Stimulated activated naive CD8-positive, alpha-beta T cell treated with anti-CD3 and anti-CD28 coated beads, Interleukin-15, amount 100 ng/mL, for 72 hours (primary cell): ENCODE measurements around the gene PTCH2.
"Not testable (repeated sequence)": the region's sequence is repeated elsewhere in the genome, so short reads cannot be mapped to it uniquely, and the experiment has no call there.

ENCODE experiments used
- ATAC-seq: fragments of 150-1000 bp; cut with Tn5 transposase; 2 replicates; pipeline ENCODE4 v1.10.0; 2021; ENCODE audit warnings: mild to moderate bottlenecking, moderate library complexity
- DNase-seq, 2 donors: peaks; one replicate each; pipeline ENCODE4 v3.0.0; 2021 to 2022
- H3K27ac Mint-ChIP-seq, 2 donors: one replicate each; pipeline ENCODE4 v1.8.0; 2022; ENCODE audit warnings: mild to moderate bottlenecking in 2 of 2, mixed read lengths in 2 of 2, moderate library complexity in 2 of 2
- H3K27me3 Mint-ChIP-seq: one replicate; pipeline ENCODE4 v1.8.0; 2022; ENCODE audit warnings: mixed read lengths
- H3K4me1 Mint-ChIP-seq: one replicate; pipeline ENCODE4 v1.8.0; 2022; ENCODE audit warnings: mild to moderate bottlenecking, mixed read lengths
- H3K4me3 Mint-ChIP-seq, 2 donors: one replicate each; pipeline ENCODE4 v1.8.0; 2022; ENCODE audit warnings: mild to moderate bottlenecking in 2 of 2, mixed read lengths in 2 of 2, moderate library complexity in 1 of 2
- H3K9me3 Mint-ChIP-seq, 2 donors: one replicate each; pipeline ENCODE4 v1.8.0; 2022; ENCODE audit warnings: mixed read lengths in 2 of 2

Gene PTCH2

DNA sequence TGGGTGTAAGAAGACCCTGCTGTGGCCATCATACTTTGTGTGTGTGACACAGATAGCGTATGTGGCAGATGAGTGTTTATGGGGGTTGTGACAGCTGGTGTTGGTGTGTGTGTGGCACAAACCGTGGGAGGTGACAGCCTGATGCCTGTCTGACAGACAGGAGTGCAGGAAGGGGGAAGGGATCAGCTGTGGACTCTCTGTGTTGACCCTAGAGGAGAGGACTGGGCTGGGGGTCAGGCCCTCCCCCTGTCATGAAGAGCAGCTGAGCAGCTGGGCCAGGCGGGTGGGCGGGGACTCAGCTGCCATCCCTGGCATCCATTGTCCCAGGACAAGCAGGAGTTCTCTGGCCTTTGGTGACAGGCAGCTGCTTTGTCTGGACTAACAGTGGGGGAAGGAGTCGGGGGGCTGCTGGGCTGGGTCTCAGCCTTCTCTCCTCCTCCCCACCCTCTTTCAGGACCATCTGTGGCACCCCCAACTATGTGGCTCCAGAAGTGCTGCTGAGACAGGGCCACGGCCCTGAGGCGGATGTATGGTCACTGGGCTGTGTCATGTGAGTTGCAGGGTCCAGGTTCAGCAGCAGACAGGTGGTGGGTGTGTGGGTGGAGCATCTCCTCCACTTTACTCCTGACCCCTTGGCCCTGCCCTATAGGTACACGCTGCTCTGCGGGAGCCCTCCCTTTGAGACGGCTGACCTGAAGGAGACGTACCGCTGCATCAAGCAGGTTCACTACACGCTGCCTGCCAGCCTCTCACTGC is 40.6 kb downstream of the PTCH2 start:
- ATAC-seq: no peak
- Mint-ChIP-seq H3K9me3 (no peaks in the 10 kb centered on the region), H3K4me1 (peaks cover 72% of the 10 kb centered on the region), H3K27ac (peak overlapping the region; percentile 52 to 59), H3K27me3 (no peaks in the 10 kb centered on the region), H3K4me3 (peak overlapping the region; percentile 81 to 86)
- no peak for DNase-seq

DNA sequence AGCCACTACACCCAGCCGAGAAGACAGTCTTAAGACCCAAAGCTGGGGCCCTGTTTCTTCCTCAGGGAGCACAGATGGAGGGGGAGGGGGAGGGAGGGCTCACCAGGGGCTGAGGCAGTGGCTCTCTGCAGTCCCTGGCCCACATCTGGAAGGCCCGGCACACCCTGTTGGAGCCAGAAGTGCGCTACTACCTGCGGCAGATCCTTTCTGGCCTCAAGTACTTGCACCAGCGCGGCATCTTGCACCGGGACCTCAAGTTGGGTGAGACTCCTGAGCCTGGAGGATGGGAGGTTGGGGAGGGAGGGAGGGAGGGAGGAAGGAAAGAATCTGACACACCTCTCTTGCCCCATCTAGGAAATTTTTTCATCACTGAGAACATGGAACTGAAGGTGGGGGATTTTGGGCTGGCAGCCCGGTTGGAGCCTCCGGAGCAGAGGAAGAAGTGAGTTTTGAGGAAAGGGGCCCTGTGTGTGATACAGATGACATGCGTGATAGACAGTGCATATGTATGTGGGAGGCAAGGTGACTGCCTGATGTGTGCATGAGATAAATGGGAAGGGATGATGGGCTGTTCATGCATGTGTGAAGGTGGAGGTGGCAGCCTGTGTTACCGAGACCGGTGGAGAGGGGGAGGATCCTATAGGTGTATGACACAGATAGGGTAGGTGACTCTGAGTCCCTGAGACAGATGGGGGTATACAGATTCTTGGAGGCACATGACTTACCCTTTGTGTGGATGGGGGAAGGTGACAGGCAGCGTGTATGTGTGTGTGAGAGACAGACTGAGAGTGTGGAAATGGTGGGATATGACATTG is 41.4 kb downstream of the PTCH2 start:
- peak overlapping the region; percentile 97 for H3K27ac Mint-ChIP-seq
- H3K27me3 Mint-ChIP-seq: no peaks in the 10 kb centered on the region
- DNase-seq (no peak), ATAC-seq (peak; percentile 10)
- H3K4me1 Mint-ChIP-seq: peaks cover 64% of the 10 kb centered on the region
- H3K9me3 Mint-ChIP-seq: no peaks in the 10 kb centered on the region
- H3K4me3 Mint-ChIP-seq: peak overlapping the region; percentile 81 to 86

DNA sequence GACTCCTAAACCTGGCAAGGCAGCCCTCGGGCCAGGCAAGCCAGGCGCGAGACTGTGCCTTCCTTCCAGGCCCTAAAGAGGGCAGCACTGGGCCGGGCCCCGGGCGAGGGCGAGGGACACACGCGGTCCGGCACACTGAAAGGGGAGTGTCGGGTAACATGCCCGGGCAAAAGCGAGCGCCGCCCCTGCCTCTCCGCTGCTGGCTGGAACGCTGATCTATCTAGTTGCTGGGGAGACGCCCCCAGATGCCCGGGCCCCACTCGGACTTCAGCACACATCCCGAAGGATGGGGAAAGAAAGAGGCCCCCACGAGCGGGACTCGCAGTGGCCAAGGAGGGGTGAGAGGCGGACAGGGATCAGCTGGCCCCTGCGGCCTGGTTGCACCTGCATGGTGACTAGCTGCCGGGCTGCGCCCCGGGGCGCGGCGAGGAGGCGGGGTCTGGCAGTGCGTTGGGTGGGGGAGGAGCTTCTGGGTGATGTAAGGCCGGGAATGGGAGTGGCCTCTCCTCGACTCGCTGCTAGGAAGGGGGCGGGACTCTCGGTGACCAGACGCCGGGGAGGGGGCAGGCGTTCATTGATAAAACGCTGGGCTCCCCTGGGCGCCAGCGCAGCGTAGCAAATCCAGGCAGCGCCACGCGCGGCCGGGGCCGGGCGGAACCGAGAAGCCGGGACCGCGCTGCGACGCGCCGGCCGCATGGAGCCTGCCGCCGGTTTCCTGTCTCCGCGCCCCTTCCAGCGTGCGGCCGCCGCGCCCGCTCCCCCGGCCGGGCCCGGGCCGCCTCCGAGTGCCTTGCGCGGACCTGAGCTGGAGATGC is 43.1 kb downstream of the PTCH2 start, which contains the start of gene PLK3:
PLK3 (plus strand) TSS at position 608 of the 815 bp plus-strand sequence; CDS start at position 695, 87 bp downstream.
- Mint-ChIP-seq H3K27ac (peak within 1 kb of the TSS; percentile 99 to 100), H3K27me3 (no peaks in the 10 kb centered on the region), H3K4me3 (peak within 1 kb of the TSS; percentile 86 to 96), H3K9me3 (no peaks in the 10 kb centered on the region), H3K4me1 (peaks cover 53% of the 10 kb centered on the region)
- peak; percentile 98 to 99 for DNase-seq
- ATAC-seq: peak; percentile 86

DNA sequence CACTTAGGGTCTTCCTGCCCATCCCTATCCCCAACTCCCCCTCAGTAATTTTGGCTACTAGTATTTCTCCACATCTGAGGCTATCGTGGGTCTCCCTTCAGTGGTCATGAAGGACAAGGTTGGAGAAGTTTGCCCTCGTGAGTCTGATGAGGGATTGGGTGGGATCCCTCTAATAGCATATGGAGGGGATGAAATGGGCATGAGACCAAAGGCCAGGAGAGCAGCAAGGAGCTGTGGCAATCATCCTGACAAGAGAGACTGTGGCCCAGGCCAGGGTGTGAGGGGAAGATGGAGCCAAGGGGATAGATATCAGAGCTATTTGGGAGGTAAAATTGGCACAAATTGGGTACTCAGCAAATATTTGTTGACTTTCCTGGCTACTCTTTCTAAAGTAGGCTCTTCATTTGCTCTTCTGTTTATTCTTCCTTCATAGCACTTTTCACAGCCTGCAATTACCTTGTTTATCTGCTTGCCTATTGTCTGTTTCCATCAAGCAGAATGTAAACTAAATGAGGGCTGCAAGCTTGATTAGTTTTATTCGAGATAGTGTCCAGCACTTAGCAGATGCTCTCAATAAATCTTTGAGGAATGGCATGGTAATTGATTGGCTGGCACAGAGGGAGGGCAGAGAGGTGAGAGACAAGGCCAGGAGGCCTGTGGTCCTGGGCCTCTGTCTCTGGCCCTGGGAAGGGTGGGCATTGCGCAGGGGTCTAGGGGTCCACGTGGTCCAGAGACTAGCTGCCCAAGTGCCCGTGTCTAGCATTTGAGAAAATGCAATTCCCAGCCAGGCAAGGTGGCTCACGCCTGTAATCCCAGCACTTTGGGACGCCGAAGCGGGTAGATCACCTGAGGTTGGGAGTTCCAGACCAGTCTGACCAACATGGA is 44.3 kb downstream of the PTCH2 start:
- Mint-ChIP-seq H3K4me3 (peak overlapping the region; percentile 86 to 96), H3K27ac (peak overlapping the region; percentile 21 to 99), H3K9me3 (no peaks in the 10 kb centered on the region), H3K4me1 (peaks cover 40% of the 10 kb centered on the region), H3K27me3 (no peaks in the 10 kb centered on the region)
- DNase-seq (no peak), ATAC-seq (no peak)

DNA sequence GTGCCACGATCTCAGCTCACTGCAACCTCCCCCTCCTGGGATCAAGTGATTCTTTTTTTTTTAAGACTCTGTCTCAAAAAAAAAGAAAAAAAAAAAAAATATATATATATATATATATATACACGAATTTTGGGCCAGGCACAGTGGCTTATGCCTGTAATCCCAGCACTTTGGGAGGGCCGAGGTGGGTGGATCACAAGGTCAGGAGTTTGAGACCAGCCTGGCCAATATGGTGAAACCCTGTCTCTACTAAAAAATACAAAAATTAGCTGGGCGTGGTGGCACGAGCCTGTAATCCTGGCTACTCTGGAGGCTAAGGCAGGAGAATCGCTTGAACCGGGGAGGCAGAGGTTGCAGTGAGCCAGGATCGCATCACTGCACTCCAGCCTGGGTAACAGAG is 45.2 kb downstream of the PTCH2 start:
- not testable (repeated sequence) for H3K27ac Mint-ChIP-seq, H3K4me3 Mint-ChIP-seq, ATAC-seq, H3K9me3 Mint-ChIP-seq, H3K27me3 Mint-ChIP-seq, DNase-seq
- H3K4me1 Mint-ChIP-seq: peaks cover 32% of the 10 kb centered on the region

DNA sequence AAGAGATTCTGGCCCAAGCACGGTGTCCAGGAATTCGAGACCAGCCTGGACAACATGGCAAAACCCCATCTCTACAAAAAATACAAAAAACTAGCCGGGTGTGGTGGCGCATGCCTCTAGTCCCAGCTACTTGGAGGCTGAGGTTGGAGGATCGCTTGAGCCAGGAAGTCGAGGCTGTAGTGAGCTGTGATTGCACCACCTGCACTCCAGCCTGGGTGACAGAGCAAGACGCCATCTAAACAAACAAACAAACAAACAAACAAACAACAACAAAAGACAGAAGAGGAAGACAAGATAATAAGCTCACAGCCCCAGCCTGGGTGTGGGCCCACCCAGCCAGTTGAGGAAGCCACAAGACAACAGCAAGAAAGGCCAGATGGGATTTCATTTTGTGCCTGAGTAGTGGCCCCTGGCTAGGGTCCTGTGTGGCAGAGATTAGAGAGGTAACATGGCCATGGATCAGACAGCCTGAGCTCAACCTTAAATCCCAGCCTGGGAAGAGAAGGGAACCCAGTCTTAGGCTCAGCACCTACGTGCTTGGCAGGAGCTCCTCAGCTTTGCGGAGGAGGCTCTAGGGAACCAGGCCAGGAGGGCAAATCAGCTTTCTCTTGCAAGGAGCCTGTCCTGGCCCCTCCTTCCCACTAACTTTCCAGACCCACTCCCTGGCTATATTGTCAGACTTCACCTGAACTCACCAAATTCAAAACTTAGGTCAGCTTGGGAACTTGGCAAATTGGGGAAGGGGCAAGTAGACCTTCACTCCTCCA is 50.1 kb downstream of the PTCH2 start:
- Mint-ChIP-seq H3K4me3 (no peak overlapping the region), H3K27ac (peak overlapping the region in 1 of 2 donors; percentile 30), H3K4me1 (peaks cover 9% of the 10 kb centered on the region), H3K27me3 (no peaks in the 10 kb centered on the region), H3K9me3 (no peaks in the 10 kb centered on the region)
- ATAC-seq: no peak
- no peak for DNase-seq

DNA sequence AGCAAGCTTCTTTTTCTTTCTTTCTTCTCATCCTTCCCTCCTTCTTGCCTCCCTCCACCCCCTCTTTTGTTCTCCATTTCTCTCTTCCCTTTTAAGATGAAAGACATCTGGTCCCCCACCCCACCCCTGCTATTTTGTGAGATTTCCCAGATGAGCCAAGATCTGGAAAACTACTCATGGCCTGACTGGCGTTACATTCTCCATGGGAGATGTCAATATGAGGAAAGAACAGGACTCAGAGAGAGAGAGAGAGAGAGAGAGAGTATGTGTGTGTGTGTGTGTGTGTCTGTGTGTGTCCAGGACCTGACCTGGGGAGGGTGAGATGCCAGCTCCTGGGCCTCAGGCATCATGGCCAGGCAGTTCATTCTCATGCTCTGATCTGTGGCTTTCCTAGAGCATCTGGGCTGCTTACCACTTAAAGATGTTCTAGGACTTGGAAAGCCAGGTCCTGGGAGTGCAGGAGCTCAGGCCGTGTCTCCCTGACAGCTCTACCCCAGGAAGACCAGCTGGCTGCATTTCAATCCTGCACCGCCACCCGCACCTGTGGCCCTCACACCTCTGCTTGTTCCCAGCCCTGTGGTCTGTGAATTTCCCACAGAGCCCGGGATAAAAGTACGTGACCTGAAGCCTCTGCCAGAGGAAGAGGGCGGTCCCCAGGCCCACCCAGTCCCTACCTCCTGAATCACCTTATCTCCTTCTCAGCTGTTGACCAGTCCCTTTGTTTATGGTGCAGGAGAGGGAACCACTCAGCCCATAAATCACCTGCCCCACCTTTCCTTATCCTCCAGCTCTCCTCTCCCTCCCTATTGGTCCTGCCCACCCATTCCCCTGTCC is 51.9 kb downstream of the PTCH2 start:
- H3K4me1 Mint-ChIP-seq: peaks cover 16% of the 10 kb centered on the region
- H3K27ac Mint-ChIP-seq: no peak overlapping the region
- H3K9me3 Mint-ChIP-seq: no peaks in the 10 kb centered on the region
- H3K4me3 Mint-ChIP-seq: no peak overlapping the region
- H3K27me3 Mint-ChIP-seq: no peaks in the 10 kb centered on the region
- no peak for DNase-seq
- no peak for ATAC-seq

DNA sequence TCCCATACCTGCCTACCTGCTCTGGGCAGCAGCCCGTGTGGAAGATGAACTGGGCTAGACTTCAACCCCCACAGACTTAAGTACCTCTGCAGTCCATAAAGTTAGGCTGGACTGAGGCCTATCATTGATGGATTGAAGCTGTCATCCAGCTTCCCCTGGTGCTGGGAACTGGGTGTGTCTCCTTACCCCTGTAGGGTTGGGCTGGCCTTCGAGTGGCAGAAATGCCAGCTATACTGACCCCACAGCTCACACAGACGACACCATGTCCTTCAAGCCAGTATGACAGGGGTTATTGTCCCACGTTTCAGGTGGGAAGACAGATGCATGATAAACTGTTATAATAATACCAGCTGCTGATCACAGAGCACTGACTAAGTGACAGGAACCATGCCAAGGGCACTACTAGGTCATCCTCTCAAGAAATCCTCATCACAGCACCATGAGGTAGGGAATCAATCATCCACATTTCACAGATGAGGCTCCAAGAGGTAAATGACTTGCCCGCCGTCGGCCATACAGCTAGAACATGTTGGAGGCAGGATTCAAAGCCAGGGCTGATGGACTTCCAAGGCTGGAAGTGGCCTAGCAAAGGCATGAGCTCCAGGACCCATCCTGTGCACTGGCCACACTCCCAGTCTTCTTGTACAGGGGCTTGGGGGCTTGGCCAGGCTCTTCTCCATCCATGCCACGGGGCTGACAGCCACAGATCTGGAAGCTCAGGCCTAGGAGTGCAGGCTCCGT is 54.8 kb downstream of the PTCH2 start, which contains the start of gene BEST4:
BEST4 (minus strand) TSS at position 51 of the 741 bp plus-strand sequence. CDS start 465 bp downstream, outside the sequence.
- Mint-ChIP-seq H3K27me3 (no peaks in the 10 kb centered on the region), H3K9me3 (no peaks in the 10 kb centered on the region), H3K4me1 (peaks cover 40% of the 10 kb centered on the region), H3K27ac (peak within 1 kb of the TSS in 1 of 2 donors; percentile 67), H3K4me3 (no peak within 1 kb of the TSS)
- ATAC-seq (no peak), DNase-seq (no peak)

DNA sequence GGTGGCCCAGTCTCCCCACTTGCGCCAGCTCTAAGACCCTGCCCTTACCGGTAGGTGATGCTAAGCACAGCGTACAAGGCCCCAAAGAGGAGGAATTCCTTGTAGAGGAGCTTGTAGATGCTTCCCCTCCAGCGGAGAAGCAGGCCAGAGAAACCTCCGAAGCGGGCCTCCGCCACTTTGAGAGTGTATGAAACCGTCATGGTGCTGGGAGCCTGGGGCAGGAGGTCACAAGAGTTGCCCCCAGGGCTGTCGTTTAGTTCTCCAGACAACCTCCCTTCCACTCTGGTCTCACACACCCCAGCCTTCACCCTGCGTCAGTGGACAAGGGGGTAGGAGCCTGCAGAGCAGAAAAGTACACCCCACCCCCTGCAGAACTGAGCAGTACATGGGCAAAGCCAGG is 55.5 kb downstream of the PTCH2 start:
- Mint-ChIP-seq H3K4me1 (peaks cover 46% of the 10 kb centered on the region), H3K9me3 (no peaks in the 10 kb centered on the region), H3K27me3 (no peaks in the 10 kb centered on the region), H3K27ac (no peak overlapping the region), H3K4me3 (no peak overlapping the region)
- ATAC-seq: no peak
- no peak for DNase-seq

DNA sequence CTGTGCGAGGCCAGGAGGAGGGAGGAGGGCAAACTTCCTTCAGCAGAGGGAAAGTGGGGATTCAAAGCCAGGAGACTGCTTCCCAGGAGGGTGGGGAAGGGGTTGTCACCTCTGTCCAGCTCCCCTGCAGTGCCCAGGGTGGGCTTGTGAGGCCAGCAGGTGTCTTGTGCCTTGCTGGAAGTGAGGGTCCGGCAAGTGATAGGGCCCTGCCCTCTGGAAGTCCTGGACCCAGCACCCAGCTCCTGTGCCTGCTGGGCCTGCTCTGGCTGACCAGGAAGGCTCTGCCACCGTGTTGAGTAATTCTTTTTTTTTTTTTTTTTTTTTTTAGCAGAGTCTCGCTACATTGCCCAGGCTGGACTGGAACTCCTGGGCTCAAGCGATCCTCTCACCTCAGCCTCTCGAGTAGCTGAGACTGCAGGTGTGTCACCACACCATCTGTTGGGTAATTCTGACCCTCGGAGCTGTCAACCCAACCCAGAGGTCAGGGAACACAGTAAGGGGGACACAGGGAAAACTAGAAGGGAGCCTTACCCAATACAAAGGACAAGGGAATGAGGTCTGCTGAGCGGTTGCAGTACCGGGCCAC is 56.1 kb downstream of the PTCH2 start:
- Mint-ChIP-seq H3K9me3 (no peaks in the 10 kb centered on the region), H3K27me3 (no peaks in the 10 kb centered on the region), H3K4me1 (peaks cover 46% of the 10 kb centered on the region), H3K27ac (peak overlapping the region in 1 of 2 donors; percentile 5), H3K4me3 (peak overlapping the region; percentile 78 to 88)
- ATAC-seq (no peak), DNase-seq (no peak)

DNA sequence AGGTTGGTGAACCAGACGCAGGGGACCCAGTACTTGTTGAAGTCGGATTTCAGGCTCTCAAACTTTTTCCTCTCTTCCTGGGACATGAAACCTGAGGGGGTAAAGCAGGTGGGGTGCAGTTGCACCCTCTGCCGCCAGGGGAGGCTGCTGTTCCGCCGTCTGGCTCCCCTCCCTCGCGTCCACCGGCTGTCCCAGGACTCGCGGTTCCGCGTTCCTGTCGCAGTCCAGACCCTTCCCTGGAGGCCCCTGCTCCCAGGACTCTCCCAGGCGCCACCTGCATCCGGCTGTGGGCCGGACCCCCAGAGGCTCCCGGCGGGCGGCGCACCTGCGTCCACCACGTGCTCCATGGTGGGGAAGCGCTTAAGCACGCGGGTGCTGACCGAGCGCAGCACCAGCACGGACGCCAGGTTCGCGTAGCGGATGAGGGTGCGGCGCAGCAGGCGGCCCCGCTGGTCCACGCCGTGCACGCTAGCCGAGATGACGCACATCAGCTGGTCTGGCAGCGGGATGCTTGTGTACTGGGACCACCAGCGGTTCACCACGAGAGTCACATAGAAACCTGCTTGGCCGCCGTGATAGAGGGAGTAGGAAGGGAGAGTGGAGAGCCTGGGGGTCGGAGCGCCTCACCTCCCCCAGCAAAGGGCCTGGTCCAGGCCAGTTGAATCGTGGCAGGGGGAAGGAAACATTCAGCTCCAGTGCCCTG is 56.8 kb downstream of the PTCH2 start:
- Mint-ChIP-seq H3K4me3 (peak overlapping the region; percentile 78 to 88), H3K27ac (peak overlapping the region; percentile 57 to 71), H3K27me3 (no peaks in the 10 kb centered on the region), H3K4me1 (peaks cover 46% of the 10 kb centered on the region), H3K9me3 (no peaks in the 10 kb centered on the region)
- DNase-seq (peak; percentile 79 to 80), ATAC-seq (peak; percentile 72)
